Measurements from ENCODE around the gene CHMP3.
"Not testable (repeated sequence)": the region's sequence is repeated elsewhere in the genome, so short reads cannot be mapped to it uniquely, and the experiment has no call there.

CHMP3 gene

DNA sequence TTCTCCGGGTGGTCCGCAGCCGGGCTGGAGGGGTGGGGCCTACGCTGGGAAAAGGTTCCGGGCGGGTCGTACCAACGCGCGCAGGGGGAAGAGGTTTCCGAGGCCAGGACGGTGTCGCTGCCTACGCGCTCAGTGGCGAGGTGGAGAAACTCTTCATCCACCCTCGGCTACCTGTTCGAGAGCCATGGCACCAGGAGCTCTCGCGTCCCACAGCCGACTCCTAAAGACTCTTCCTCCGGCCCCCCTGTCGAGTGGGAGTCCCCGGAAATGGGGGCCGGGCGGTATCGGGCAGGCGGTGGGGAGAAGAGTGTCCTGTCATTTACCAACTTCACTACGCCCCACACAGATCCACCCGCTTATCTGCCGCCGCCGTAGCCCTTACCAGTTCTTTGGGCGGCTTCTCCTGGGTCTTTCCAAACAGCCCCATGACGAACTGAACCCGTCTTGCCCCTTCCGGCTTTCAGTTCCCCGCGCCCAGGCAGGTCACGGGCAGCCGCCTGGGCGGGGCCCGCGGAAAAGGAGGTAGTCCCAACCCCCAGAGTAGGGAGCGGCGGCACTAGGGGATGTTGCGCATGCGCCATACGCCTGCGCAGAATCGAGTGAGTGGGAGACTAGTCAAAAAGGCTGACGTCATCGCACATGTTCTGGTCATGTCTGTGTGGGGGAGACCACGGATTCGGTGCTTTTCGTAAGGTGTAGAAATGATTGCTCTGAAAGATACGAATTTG, at the start of gene CHMP3:
TSS of gene CHMP3 (minus strand) at position 522 of the 728 bp plus-strand sequence. CDS start at position 427, 95 bp downstream.
- peak; percentile 88 to 92 for DNase-seq

DNA sequence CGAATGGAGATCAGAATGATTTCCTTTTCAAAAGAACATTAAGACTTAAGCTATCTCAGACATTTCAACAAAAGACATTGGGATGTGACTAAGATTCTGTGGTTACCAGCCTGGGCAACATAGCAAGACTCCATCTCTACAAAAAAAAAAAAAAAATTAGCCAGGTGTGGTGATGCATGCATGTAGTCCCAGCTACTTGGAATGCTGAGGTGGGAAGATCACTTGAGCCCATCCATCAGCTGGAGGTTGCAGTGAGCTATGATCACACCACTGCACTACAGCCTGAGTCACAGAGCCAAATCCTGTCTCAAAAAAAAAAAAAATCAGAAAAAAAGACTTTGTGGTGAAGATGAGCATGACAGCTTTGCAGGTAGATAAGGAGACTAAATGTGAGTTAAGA, 47.6 kb upstream of the CHMP3 start:
- DNase-seq, result no peak

DNA sequence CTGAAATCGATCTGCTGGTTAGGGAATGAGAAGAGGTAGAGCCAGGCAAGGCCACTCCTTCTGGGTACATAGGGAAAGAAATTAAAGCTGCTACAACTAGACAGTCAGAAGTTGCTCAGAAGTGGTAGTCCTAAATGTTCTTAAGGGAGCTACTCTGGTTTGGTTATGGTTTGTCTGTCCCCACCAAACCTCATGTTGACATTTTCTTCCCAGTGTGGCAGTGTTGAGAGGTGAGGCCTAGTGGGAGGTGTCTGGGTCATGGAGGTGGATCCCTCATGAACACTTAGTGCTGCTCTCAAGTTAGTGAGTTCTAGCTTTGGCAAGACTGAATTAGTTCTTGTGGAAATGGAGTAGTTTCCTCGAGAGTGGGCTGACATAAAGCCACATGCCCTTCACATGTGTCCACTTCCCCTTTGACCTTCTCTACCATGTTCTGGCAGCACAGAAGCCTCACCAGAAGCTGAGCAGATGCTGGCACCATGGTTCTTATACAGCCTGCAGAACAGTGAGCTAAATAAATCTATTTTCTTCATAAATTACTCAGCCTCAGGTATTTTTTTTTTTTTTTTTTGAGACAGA, 45.7 kb upstream of the CHMP3 start:
- no peak for DNase-seq

DNA sequence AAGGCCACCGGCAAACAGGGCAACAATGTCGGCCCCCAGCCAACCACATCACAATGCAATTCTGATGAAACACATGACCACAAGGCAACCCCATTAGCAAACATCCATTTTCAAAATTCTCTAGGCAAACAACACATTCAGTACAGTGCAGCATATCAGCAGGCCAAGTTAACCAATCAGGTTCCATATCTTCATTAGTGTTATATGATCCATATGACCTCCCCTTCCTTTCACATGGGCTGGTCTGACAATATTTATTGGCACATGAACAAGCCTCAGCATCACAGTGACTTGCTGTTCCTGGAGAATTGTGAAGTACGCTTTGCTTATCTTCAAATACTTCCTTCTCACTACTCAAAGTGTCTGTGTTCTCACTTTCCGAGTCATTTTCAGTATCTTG, 40.7 kb upstream of the CHMP3 start:
- no peak for DNase-seq

DNA sequence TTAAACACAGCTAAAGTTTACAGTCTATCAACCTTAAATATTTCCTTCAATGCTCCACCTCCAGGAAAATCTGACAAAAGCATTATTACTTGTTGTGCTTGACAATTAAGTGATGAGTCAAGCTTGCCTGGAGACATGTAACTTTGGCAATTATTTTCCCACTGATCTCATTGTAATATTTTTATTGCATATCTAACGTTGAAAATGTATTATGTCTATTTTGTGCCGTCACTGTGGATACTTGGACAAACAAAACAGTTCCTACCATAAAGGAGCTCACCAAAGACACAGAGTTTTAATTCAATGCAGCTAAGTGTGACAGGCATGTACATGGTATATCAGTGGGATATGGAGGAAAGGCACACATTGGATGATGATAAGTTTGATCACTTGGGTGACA, 35.7 kb upstream of the CHMP3 start:
- DNase-seq, result no peak

DNA sequence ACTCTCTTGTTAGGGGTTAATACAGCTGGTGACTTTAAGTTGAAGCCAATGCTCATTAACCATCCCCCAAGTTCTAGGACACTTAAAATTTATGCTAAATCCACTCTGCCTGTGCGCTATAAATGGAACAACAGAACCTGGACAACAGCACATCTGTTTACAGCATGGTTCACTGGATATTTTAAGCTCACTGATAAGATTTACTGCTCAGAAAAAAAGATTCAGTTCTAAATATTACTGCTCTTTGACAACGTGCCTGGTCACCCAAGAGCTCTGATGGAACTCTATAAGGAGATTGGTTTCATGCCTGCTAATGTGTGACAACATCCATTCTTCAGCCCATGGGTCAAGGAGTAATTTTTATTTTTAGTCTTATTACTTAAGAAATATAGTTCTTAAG, 32.9 kb upstream of the CHMP3 start:
- DNase-seq, result no peak

DNA sequence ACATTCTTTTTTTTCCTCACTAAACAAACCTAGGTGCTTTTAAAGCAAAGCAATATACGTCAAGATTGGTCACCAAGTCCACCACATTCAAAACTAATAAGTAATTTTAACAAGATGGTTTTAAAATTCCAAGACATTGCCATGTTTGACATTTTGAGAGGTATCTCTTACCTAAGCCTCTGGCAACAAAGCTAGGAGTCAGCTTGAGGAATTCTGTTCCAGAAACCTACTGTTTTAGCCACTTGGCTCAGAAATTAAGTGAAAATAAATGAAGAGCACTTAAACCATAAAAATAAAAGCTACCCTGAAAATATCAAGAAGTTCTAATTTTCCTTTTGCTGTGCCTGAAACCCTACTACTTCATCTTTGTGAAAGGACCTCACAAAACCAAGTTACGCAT, 30.0 kb upstream of the CHMP3 start:
- no peak for DNase-seq

DNA sequence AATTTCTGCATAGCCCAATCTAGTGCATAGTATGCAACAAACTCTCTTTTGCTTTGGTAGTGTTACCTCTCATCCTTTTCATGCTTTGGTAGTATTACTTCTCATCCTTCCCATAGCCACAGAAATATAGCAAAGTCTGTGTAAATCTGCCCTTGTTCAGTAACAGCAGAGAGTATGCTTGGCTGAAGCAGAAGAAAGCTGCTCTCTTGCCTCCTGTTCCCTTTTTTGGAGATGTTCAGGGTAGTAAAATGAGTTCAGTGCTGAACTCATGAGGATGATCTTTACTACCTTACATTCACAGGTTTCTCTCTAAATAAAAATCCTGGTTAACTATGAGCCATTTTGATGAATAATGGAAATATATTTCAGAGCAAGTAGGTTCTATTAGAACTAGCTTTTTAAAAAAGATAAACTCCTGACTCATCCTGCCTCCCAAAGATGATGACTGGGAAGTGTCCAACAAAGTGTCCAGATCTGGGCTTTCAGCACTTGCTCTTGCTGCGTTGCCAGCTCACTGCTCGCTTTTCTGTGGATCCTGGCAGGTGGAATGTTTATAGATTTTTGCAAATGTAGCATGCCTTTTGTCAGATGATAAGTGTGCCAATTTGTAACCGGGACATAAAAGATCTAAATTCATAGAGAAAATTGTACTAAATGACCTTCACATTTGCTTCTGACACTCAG, 29.4 kb upstream of the CHMP3 start:
- DNase-seq, result no peak

DNA sequence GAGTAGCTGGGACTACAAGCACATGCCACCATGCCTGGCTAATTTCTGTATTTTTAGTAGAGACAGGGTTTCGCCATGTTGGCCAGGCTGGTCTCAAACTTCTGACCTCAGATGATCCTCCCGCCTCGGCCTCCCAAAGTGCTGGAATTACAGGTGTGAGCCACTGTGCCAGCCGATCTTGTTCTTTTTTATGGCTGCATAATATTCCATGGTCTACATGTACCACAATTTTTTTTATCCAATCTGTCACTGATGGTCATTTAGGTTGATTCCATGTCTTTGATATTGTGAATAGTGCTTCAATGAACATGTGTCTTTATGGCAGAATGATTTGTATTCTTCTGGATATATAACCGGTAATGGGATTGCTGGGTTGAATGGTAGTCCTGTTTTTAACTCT, 26.5 kb upstream of the CHMP3 start:
- not testable (repeated sequence) for DNase-seq

DNA sequence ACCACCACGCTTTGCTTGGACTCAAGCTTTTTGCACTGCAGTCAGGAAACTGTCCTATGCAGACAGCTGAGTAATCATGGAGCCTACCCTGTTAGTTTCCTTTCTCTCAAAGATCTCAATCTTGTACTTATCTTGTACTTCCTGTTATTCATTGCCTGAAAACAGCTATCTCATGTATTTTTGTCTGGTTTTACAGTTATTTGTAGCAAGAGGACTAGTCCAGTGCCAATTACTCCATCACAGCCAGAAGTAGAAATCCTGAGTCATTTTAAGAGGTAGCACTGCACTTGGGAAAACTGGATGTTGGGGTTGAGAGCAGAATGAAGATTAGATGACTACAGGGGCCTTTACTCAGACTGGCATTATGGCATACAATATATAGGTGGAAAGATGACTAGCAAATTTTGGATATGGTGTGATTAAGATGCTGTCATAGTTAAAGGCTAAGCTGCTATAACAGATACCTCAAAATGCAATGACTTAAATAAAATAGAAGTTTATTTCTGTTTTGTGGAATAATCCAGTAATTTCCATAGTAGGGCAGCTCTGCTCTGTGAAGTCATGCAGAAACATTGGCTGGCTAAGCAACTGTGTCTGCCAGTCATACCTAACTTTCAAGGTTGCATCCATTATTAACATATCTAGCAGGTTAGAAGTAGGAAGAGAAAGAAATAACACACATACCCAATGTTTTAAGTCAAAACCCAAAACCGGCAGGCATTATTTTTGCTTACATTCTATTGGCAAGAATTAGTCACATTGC, 21.1 kb upstream of the CHMP3 start:
- DNase-seq, result peak; percentile 33 to 42

DNA sequence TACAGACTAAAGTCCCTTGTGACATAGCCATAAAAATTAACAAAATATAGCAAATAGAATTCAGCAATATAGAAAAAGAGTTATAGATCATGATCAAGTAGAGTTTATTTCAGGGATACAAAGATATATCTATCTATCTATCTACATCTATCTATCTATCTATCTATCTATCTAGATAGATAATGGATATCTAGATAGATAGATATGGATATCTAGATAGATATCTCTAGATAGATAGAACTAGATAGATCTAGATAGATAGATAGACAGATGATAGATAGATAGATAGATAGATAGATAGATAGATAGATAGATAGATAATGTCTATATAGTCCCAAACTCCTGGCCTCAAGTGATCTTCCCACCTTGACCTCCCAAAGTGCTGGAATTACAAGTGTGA, 17.3 kb upstream of the CHMP3 start:
- no peak for DNase-seq

DNA sequence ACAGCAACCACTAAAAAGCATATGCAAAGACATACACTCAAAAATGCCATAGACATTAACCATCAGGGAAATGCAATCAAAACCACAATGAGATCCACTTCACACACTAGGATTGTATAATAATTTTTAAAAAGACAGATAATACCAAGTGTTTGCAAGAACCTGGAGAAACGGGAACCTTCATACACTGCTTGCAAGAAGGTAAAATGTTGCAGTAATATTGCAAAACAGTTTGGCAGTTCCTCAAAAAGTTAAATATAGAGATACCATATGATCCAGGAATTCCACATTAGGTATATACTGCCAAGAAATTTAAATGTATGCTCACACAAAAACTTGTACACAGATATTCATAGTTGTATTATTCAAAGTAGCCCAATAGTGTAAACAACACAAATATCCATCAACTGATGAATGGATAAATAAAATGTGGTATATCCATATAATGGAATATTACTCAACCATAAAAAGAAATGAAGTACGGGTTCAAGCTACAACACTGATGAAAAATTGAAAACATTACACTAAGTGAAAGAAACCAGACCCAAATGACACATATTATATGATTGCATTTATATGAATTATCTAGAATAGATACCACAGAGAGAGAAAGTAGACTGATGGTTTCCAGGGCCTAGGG, 14.7 kb upstream of the CHMP3 start:
- DNase-seq, result peak; percentile 7 to 16

DNA sequence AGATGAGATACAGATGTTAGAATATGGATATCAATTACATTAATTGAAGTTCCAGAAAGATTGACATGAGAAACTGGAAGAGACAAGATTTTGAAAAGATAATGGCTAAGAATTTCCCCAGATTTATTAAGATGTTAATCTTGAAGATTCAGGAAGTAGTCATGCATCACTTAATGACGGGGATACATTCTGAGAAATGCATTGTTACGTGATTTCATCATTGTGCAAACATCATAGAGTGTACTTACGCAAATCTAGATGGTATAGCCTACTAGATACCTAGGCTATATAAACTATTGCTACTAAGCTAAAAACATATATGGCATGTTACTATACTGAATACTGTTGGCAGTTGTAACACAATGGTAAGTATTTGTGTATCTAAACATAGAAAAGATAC, 6.8 kb upstream of the CHMP3 start:
- no peak for DNase-seq

DNA sequence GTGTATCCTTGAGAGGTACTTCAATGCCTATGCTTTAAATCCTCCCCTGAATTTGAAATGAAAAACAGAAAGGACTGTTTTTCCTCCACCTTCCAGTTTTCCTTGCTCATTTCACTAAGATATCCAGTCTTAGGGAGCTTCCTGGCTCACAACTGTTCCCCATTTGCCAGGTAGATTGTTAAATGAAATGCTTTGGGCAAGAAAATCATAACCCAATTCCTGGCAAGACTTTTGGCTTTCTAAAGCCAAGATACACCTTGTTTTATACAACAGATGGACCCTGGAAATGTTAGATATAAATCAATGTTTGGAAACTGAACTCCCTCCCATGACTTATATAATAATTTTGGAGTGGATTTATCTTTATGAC, 3.6 kb upstream of the CHMP3 start:
- no peak for DNase-seq

DNA sequence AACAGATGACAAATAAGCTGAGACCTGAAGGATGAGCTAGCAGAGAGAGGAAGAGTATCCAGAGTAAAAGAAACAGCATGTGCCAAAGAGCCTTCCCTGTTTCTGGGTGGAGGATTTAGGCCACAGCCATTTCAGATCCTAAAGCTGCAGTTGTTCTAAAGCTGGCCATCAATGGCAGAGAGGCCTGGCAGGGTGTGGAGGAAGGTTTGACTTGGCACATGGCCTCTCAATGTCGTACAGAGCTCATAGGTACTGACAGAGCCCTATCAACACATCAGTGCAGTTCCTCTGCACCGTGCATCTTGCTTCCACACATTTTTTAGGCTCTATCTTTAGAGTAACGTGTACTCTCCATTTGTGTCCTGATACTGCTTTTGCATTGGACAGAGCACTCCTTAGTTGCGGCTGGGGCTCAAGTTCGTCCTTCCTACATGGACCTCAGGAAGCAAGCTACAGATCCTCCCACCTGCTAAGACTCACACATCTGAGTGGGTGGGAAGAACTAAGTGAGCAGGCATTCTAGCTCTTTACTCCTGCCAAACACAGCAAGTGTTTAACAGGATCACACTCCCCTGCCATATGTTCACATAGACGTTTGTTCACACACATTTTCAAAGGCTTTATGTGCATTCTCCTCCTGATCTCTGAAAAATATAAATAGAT, 3.0 kb upstream of the CHMP3 start:
- DNase-seq, result no peak

DNA sequence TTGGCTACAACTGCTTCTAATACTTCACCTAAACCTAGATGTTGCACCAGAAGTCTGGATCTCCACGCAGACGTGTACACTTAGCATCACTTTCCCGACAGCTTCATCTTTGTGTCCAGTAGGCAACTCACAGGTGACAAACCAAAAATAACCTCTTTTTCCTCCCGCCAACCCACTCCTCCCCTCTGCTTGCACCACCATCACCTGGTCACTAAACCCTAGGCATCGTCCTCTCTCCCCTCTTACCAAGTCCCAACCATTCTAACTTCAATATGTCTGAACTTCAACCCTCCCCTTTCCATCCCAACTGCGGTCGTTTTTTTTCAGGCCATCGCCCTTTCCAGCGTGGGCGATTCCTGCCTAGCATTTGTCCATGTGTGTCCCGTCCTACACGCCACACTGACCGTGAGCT, 413 bp upstream of the CHMP3 start:
- DNase-seq, result no peak

DNA sequence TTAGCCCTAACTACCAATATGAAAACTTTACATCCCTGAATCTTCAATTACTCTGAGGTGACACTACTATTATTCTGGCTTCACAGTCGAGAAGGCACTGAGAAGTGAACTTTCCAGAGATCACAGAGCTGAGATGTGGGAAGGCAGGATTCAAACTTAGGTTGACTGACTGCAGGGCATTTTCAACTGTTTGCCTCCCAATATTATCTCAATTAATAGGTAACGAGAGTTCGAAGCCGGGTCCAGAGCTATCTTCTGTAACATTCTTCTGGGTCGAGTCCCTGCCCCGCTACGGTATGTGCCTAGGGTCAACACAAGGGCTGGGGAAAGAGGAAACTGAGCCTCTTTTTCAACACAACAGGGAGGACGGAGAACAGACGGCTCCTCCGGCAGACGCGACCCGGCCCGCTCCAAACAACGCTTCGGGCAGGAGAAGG, 740 bp downstream of the CHMP3 start:
- peak; percentile 35 to 48 for DNase-seq

DNA sequence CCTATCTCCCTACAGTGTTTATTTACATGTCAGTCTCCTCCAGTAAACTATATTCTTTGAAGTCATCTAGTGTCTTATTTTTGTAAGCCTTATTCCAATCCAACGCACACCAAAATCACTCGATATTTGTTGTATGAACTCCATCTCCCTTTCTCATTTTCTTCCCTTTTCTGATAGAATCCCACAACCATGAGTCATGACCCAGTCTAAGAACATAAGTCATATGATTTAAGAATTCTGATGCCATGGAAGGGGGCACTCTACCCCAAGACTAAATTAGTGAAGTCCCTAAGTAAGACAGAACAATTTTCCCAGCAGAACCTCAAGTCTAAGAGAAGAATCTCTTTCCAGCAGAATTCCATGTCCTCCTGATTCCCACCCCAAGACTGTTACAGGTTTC, 5.4 kb downstream of the CHMP3 start:
- no peak for DNase-seq

DNA sequence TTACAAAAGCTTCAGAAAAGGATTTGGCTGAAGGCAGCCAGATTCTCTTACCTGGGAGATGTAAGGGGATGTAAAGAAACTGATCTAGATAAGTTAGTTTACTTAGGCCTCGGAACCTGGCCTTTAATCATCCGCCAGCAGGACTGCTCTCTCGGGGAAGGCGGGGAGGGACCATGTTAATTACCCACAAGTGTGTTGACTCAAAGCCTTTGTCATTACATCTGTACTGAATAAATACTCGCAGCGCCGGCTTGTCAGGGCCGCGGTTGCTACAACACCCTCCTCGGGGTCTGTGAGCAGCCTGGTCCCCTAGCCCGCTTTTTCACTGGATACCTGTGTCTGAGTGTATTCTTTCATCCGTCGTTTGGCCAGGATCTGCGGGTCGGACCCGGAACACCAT, 6.7 kb downstream of the CHMP3 start:
- no peak for DNase-seq

DNA sequence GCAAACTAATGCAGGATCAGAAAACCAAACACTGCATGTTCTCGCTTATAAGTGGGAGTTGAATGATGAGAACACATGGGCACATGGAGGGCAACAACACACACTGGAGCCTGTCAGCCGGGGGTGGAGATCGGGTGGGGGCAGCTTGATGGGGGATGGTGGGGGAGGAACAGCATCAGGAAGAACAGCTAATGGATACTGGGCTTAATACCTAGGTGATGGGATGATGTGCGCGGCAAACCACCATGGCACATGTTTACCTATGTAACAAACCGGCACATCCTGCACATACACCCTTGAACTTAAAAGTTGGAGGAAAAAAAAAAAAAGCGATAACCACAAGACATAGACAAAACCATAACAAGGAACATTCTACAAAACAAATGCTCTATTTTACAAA, 10.4 kb downstream of the CHMP3 start:
- no peak for DNase-seq

DNA sequence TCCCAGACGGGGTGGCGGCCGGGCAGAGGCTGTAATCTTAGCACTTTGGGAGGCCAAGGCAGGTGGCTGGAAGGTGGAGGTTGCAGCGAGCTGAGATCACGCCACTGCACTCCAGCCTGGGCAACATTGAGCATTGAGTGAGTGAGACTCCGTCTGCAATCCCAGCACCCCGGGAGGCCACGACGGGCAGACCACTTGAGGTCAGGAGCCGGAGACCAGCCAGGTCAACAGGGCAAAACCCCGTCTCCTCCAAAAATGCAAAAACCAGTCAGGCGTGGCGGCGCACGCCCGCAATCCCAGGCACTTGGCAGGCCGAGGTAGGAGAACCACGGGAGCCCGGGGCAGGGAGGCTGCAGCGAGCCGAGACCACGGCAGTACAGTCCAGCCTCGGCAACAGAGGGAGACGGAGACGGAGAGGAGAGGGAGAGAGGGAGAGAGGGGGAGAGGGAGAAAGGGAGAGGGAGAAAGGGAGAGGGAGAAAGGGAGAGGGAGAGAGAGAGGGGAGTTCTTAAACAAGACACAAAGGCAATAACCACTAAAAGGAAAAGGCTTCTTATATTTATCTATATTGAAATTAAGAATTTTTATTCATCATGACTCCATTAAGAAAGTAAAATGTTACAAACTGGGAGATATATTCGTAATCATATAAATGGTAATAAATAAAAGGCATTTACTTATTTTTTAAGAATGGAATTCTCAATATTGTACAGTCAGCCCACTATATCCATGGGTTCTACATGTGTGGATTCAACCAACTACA, 13.1 kb downstream of the CHMP3 start:
- not testable (repeated sequence) for DNase-seq

DNA sequence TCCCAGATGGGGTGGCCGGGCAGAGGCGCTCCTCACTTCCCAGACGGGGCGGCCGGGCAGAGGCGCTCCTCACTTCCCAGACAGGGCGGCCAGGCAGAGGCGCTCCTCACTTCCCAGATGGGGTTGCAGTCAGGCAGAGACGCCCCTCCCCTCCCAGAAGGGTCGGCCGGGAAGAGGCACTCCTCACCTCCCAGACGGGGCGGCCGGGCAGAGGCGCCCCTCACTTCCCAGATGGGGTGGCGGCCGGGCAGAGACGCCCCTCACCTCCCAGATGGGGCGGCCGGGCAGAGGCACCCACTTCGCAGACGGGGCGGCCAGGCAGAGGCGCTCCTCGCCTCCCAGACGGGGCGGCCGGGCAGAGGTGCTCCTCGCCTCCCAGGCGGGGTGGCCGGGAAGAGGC, 13.8 kb downstream of the CHMP3 start:
- DNase-seq, result not testable (repeated sequence)
